Spinal cord (tissue), 10 donors: Measurements from ENCODE around the gene DMXL1. TPM values are rescaled to one million over a fixed set of nuclear protein-coding genes. Genes with fewer than 3 reads are reported as not detected.
A peak's percentile ranks its signal among the peaks of the same experiment; 100 is the strongest.

Source experiments
- DNase-seq, 6 donors: peaks; one replicate each; pipeline versions ENCODE4 v3.0.0 to v3.0.0-alpha.2; 2013 to 2015; ENCODE audit warnings: low spot score in 6 of 6, low read depth in 4 of 6
- H3K27ac ChIP-seq: one replicate; pipeline ENCODE4 v1.5.1; 2013; ENCODE audit warnings: low read depth, low read length, control low read depth
- H3K27me3 ChIP-seq: one replicate; pipeline ENCODE4 v1.6.1; 2013; ENCODE audit warnings: low read length; ENCODE audit not compliant: control insufficient read depth, insufficient read depth
- H3K36me3 ChIP-seq: one replicate; pipeline ENCODE4 v1.6.1; 2013; ENCODE audit warnings: low read length; ENCODE audit not compliant: control insufficient read depth, insufficient read depth
- H3K4me1 ChIP-seq: one replicate; pipeline ENCODE4 v1.6.1; 2013; ENCODE audit warnings: low read length; ENCODE audit not compliant: control insufficient read depth, insufficient read depth
- H3K4me3 ChIP-seq: one replicate; pipeline ENCODE4 v1.5.1; 2013; ENCODE audit warnings: low read depth, low read length, control low read depth
- H3K9me3 ChIP-seq: one replicate; pipeline ENCODE4 v1.6.1; 2013; ENCODE audit warnings: low read length; ENCODE audit not compliant: control insufficient read depth, insufficient read depth
- WGBS: methylation state at CpG from one replicate; pipeline ENCODE4 v1.1.5; 2013; ENCODE audit warnings: missing lambda C conversion rate; ENCODE audit not compliant: insufficient coverage; 5-methylcytosine and 5-hydroxymethylcytosine counted together
- polyA plus RNA-seq, 2 donors: library from polyadenylated mRNA; unstranded; fragments of 120-200 nt; gene quantifications; one replicate each; pipeline ENCODE4 v1.2.1, GENCODE V29; 2013; ENCODE audit not compliant: insufficient read length in 2 of 2
- total RNA-seq, 2 donors: library from RNA; depleted of rRNA in 1 of 2; stranded (reverse); fragments of 120-200 nt in 1 of 2; fragments of >200 nt in 1 of 2; gene quantifications; one replicate each; pipeline versions ENCODE4 v1.2.3 to v1.2.4, GENCODE V29; 2013 to 2014
- donor health status: healthy.

DMXL1 gene
- total and polyA plus RNA-seq, 4 donors, result 34.2 to 136 (median 48.4) TPM

- H3K9me3 ChIP-seq, result no peaks in the 10 kb centered on the region
- WGBS, result 100% methylated on average over 2 of the region's 5 CpGs
- DNase-seq, result no peak
- H3K27ac ChIP-seq, result no peak overlapping the region
- H3K4me3 ChIP-seq, result no peak overlapping the region
- no peaks in the 10 kb centered on the region for H3K36me3 ChIP-seq
- peaks cover 8% of the 10 kb centered on the region for H3K4me1 ChIP-seq
- no peaks in the 10 kb centered on the region for H3K27me3 ChIP-seq
Measured at GRCh38 chr5:119077444-119077843, 6.6 kb downstream of the DMXL1 start.

GRCh38 chr5:119078071-119078846, 7.4 kb downstream of the DMXL1 start:
- 100% methylated on average over 1 of the region's 1 CpG for WGBS
- Histone ChIP-seq H3K27ac (no peak overlapping the region), H3K27me3 (no peaks in the 10 kb centered on the region), H3K36me3 (no peaks in the 10 kb centered on the region), H3K9me3 (no peaks in the 10 kb centered on the region), H3K4me3 (no peak overlapping the region), H3K4me1 (peaks cover 4% of the 10 kb centered on the region)
- no peak for DNase-seq

- no peaks in the 10 kb centered on the region for H3K36me3 ChIP-seq
- no peak for DNase-seq
- no peaks in the 10 kb centered on the region for H3K9me3 ChIP-seq
- no peak overlapping the region for H3K27ac ChIP-seq
- WGBS, result no CpG with 5 or more reads among the region's 1 CpG
- H3K27me3 ChIP-seq, result no peaks in the 10 kb centered on the region
- no peak overlapping the region for H3K4me3 ChIP-seq
- H3K4me1 ChIP-seq, result peaks cover 2% of the 10 kb centered on the region
Measured at GRCh38 chr5:119078861-119079260, 8.0 kb downstream of the DMXL1 start.

- no peak for DNase-seq
- H3K27ac ChIP-seq, result no peak overlapping the region
- H3K9me3 ChIP-seq, result no peaks in the 10 kb centered on the region
- no peak overlapping the region for H3K4me3 ChIP-seq
- no peaks in the 10 kb centered on the region for H3K4me1 ChIP-seq
- WGBS, result 50% methylated on average over 2 of the region's 3 CpGs
- H3K27me3 ChIP-seq, result no peaks in the 10 kb centered on the region
- H3K36me3 ChIP-seq, result no peaks in the 10 kb centered on the region
Measured at GRCh38 chr5:119079318-119079921, 8.5 kb downstream of the DMXL1 start.

GRCh38 chr5:119080936-119081335, 10.0 kb downstream of the DMXL1 start:
- no peaks in the 10 kb centered on the region for H3K36me3 ChIP-seq
- H3K9me3 ChIP-seq, result no peaks in the 10 kb centered on the region
- H3K4me3 ChIP-seq, result no peak overlapping the region
- no CpG with 5 or more reads among the region's 1 CpG for WGBS
- no peak overlapping the region for H3K27ac ChIP-seq
- no peaks in the 10 kb centered on the region for H3K4me1 ChIP-seq
- H3K27me3 ChIP-seq, result no peaks in the 10 kb centered on the region
- DNase-seq, result peak in 1 of 6 donors; percentile 51

- H3K4me3 ChIP-seq, result no peak overlapping the region
- no peaks in the 10 kb centered on the region for H3K4me1 ChIP-seq
- H3K27me3 ChIP-seq, result no peaks in the 10 kb centered on the region
- DNase-seq, result no peak
- H3K36me3 ChIP-seq, result no peaks in the 10 kb centered on the region
- no peaks in the 10 kb centered on the region for H3K9me3 ChIP-seq
- no CpG with 5 or more reads among the region's 3 CpGs for WGBS
- H3K27ac ChIP-seq, result no peak overlapping the region
Measured at GRCh38 chr5:119082691-119083090, 11.8 kb downstream of the DMXL1 start.

GRCh38 chr5:119083679-119084078, 12.8 kb downstream of the DMXL1 start:
- Histone ChIP-seq H3K9me3 (no peaks in the 10 kb centered on the region), H3K4me1 (no peaks in the 10 kb centered on the region), H3K27me3 (no peaks in the 10 kb centered on the region), H3K36me3 (no peaks in the 10 kb centered on the region), H3K4me3 (no peak overlapping the region), H3K27ac (no peak overlapping the region)
- WGBS, result 97% methylated on average over 3 of the region's 3 CpGs
- DNase-seq, result no peak

- Histone ChIP-seq H3K9me3 (no peaks in the 10 kb centered on the region), H3K4me1 (no peaks in the 10 kb centered on the region), H3K27me3 (no peaks in the 10 kb centered on the region), H3K4me3 (no peak overlapping the region), H3K27ac (no peak overlapping the region), H3K36me3 (no peaks in the 10 kb centered on the region)
- no CpG with 5 or more reads among the region's 2 CpGs for WGBS
- no peak for DNase-seq
Measured at GRCh38 chr5:119088438-119088837, 17.6 kb downstream of the DMXL1 start.

GRCh38 chr5:119095611-119096010, 24.7 kb downstream of the DMXL1 start:
- H3K9me3 ChIP-seq, result peaks cover 6% of the 10 kb centered on the region
- no peaks in the 10 kb centered on the region for H3K27me3 ChIP-seq
- peaks cover 6% of the 10 kb centered on the region for H3K36me3 ChIP-seq
- no peaks in the 10 kb centered on the region for H3K4me1 ChIP-seq
- no peak for DNase-seq
- no peak overlapping the region for H3K27ac ChIP-seq
- H3K4me3 ChIP-seq, result no peak overlapping the region

- no peaks in the 10 kb centered on the region for H3K9me3 ChIP-seq
- DNase-seq, result peak in 1 of 6 donors; percentile 1
- no peak overlapping the region for H3K4me3 ChIP-seq
- no peak overlapping the region for H3K27ac ChIP-seq
- no peaks in the 10 kb centered on the region for H3K4me1 ChIP-seq
- H3K36me3 ChIP-seq, result peaks cover 2% of the 10 kb centered on the region
- no peaks in the 10 kb centered on the region for H3K27me3 ChIP-seq
Measured at GRCh38 chr5:119105971-119106370, 35.1 kb downstream of the DMXL1 start.
